B cell (primary cell): ENCODE data around the gene SMIM36.
"Not testable (repeated sequence)": the region's sequence is repeated elsewhere in the genome, so short reads cannot be mapped to it uniquely, and the experiment has no call there.

ENCODE experiments used
- EZH2 ChIP-seq: IDR thresholded peaks from 2 replicates; pipeline ENCODE4 v1.6.1; 2012; ENCODE audit warnings: borderline replicate concordance, low read depth, mild to moderate bottlenecking, moderate library complexity, low read length; ENCODE audit not compliant: insufficient read depth, poor library complexity, severe bottlenecking
- TF ChIP-seq, protein P1 (sequence below): fragments of 200-600 bp; IDR thresholded peaks from one replicate; pipeline ENCODE4 v1.8.0; 2022; ENCODE audit warnings: antibody characterized with exemption, mild to moderate bottlenecking

DNA sequence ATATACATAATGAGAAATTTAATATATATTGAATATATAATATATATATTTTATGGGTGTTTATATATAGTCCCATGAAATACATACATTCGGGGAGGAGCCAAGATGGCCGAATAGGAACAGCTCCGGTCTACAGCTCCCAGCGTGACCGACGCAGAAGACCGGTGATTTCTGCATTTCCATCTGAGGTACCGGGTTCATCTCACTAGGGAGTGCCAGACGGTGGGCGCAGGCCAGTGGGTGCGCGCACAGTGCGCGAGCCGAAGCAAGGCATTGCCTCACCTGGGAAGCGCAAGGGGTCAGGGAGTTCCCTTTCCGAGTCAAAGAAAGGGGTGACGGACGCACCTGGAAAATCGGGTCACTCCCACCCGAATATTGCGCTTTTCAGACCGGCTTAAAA is 9.6 kb downstream of the SMIM36 start:
- TF ChIP-seq, protein P1, sequence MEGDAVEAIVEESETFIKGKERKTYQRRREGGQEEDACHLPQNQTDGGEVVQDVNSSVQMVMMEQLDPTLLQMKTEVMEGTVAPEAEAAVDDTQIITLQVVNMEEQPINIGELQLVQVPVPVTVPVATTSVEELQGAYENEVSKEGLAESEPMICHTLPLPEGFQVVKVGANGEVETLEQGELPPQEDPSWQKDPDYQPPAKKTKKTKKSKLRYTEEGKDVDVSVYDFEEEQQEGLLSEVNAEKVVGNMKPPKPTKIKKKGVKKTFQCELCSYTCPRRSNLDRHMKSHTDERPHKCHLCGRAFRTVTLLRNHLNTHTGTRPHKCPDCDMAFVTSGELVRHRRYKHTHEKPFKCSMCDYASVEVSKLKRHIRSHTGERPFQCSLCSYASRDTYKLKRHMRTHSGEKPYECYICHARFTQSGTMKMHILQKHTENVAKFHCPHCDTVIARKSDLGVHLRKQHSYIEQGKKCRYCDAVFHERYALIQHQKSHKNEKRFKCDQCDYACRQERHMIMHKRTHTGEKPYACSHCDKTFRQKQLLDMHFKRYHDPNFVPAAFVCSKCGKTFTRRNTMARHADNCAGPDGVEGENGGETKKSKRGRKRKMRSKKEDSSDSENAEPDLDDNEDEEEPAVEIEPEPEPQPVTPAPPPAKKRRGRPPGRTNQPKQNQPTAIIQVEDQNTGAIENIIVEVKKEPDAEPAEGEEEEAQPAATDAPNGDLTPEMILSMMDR, result not testable (repeated sequence)
- TF ChIP-seq EZH2, result not testable (repeated sequence)
